Pancreas (tissue), 10 donors: Measurements from ENCODE around the gene CKB. TPM values are rescaled to one million over a fixed set of nuclear protein-coding genes. Genes with fewer than 3 reads are reported as not detected.

Source experiments
- ATAC-seq, 4 donors: fragments of 200-7000 bp; cut with Tn5 transposase; one replicate each; pipeline versions ENCODE4 v1.8.0 to v1.9.1; 2020; ENCODE audit warnings: mild to moderate bottlenecking in 4 of 4, moderate library complexity in 4 of 4
- DNase-seq, 6 donors: peaks; one replicate each; pipeline ENCODE4 v3.0.0-alpha.2; 2020
- FAIRE-seq: peaks from 2 replicates; lab custom pipeline; 2012; peaks lifted over from hg19 to GRCh38; lab: Jason Lieb, UNC
- H3K27ac ChIP-seq, 4 donors: fragments of 200-600 bp; sonication (generic); 1 replicate in 3 of 4; 2 replicates in 1 of 4; pipeline versions ENCODE4 v1.5.0 to v1.8.0; 2020
- H3K27me3 ChIP-seq, 4 donors: fragments of 200-600 bp; one replicate each; pipeline ENCODE4 v1.8.0; 2021
- H3K36me3 ChIP-seq, 3 donors: fragments of 200-600 bp; sonication (generic) in 1 of 3; one replicate each; pipeline versions ENCODE4 v1.5.0 to v1.8.0; 2020 to 2021
- H3K4me1 ChIP-seq, 3 donors: fragments of 200-600 bp; one replicate each; pipeline ENCODE4 v1.8.0; 2021
- H3K4me3 ChIP-seq, 4 donors: fragments of 200-600 bp; sonication (generic) in 2 of 4; one replicate each; pipeline versions ENCODE4 v1.5.0 to v1.8.0; 2020 to 2021
- H3K9me3 ChIP-seq, 4 donors: fragments of 200-600 bp; one replicate each; pipeline ENCODE4 v1.8.0; 2021
- WGBS, 2 donors: extraction: QIAGEN DNeasy Blood & Tissue Kit; methylation state at CpG; one replicate each; pipeline ENCODE4 v1.1.7; 2013; 5-methylcytosine and 5-hydroxymethylcytosine counted together
- intact Hi-C, 3 donors: fragments of 100-400 bp; cut with DNase I; formaldehyde crosslinking; loops; one replicate each; pipeline versions ENCODE4 v1.11.1 to v1.14.2; 2022
- polyA plus RNA-seq, 2 donors: library from polyadenylated mRNA; stranded (reverse); fragments of 200-250 nt; gene quantifications; one replicate each; pipeline ENCODE4 v1.2.3, GENCODE V29; 2013
- total RNA-seq, 6 donors: library from RNA; stranded (reverse); fragmentation: NEBNext Ultra II Directional in 4 of 6; extraction: Animal tissue kit (Norgen Biotek cat#: 25700) in 4 of 6; gene quantifications; one replicate each; pipeline versions ENCODE4 v1.2.1 to v1.2.4, GENCODE V29; 2021 to 2023
- TF ChIP-seq, protein P1 (sequence below), 4 donors: fragments of 200-600 bp; sonication (generic) in 3 of 4; IDR thresholded peaks; one replicate each; pipeline versions ENCODE4 v1.5.0 to v1.8.0; 2021; ENCODE audit warnings: antibody characterized with exemption in 4 of 4
- donor health status: healthy with polysubstance abuse.
- donor health status: DM: no; HTN: no; CAD: no; lungs with moderate emphysema.
- donor health status: DM: no; HTN: no; CAD: no.
- donor health status: control.
- donor health status: control.
- donor health status: Bipolar disorder and iron deficiency.
- donor health status: DM: yes; HTN: yes; CAD: no.
- donor health status: DM: no; HTN: no; CAD: no.
- donor health status: DM: no; HTN: no; CAD: no.
- donor health status: DM: yes; HTN: yes; CAD: no.

CKB gene
- total and polyA plus RNA-seq, 8 donors, result 17.8 to 264 (median 45.9) TPM

DNA sequence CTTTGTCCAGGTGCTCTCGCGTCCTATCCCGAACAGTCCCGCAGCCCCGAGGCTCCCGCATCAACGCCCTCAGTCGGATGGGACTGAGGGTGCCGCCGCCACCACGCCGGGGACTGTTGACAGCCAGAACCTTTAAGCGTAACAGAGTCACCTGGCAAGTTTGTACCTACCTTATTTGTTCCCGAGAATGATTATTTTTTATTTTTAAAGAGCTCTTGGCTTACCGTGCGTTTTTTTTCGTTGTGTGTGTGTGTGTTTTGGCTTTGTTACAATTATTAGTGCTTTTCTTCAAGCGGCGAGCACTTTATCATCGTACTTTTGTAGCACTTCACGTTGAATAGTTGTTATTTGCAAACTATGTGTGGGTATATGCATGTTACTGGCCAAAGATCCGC lies 40.6 kb upstream of the CKB start:
- intact Hi-C loops, result loop anchor here in 1 of 3 donors (10.0 kb wide), 1 partner anchor 352 kb away; no protein-coding TSS in a partner anchor
- no peak for FAIRE-seq
- no peak for DNase-seq
- Histone ChIP-seq H3K4me1 (peaks cover 10 to 36% (median 11%) of the 10 kb centered on the region in 3 donors), H3K36me3 (no peaks in the 10 kb centered on the region), H3K9me3 (no peaks in the 10 kb centered on the region), H3K4me3 (peak overlapping the region; percentile 73 to 100 (median 90)), H3K27me3 (no peaks in the 10 kb centered on the region), H3K27ac (peak overlapping the region; percentile 81 to 94 (median 92))
- ATAC-seq, result no peak
- TF ChIP-seq, protein P1, sequence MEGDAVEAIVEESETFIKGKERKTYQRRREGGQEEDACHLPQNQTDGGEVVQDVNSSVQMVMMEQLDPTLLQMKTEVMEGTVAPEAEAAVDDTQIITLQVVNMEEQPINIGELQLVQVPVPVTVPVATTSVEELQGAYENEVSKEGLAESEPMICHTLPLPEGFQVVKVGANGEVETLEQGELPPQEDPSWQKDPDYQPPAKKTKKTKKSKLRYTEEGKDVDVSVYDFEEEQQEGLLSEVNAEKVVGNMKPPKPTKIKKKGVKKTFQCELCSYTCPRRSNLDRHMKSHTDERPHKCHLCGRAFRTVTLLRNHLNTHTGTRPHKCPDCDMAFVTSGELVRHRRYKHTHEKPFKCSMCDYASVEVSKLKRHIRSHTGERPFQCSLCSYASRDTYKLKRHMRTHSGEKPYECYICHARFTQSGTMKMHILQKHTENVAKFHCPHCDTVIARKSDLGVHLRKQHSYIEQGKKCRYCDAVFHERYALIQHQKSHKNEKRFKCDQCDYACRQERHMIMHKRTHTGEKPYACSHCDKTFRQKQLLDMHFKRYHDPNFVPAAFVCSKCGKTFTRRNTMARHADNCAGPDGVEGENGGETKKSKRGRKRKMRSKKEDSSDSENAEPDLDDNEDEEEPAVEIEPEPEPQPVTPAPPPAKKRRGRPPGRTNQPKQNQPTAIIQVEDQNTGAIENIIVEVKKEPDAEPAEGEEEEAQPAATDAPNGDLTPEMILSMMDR (IDR thresholded peaks at IDR 0.05), result no peak
- 0% methylated on average over 20 to 22 of the region's 22 CpGs for WGBS, 2 donors

DNA sequence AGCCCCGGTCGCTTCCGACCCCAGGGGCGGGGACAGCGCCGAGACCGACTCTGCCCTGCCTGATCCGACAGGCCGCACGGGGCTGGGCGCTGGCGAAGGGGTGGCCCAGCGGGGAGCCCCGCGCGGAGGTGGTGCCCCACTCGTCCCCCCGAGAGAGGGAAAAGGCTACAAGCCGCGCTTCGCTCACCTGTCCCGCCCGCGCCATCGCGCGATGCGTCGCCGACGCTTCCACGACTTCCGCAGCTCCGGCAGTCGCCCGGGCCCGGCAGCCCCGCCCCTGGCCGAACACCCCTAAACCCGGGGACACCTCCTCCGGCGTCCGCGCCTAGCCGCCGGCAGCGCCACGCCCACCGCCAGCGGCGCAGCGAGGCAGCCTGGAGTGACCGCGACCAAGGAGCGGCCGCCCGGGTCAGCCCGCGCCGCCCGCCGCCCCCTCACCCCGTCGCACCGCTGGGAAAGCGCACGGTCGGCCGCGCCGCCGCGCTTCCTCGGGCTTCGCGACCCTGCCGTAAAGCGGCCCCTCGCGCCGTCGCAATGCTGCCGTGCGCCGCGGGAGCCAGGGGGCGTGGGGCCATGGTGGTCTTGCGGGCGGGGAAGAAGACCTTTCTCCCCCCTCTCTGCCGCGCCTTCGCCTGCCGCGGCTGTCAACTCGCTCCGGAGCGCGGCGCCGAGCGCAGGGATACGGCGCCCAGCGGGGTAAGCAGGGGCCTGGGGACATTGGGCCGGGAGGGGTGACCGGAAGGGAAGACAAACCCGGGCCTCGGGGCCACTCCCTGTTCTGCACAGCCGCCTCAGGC lies 40.0 kb upstream of the CKB start, which contains the start of the genes BAG5 and COA8:
Gene BAG5, minus strand, starts transcription at position 229 of the 797 bp plus-strand sequence. CDS start 1,493 bp downstream, outside the sequence.
Gene COA8, plus strand, starts transcription at position 532 of the 797 bp plus-strand sequence. Its CDS starts 42 bp downstream, at position 574.
- intact Hi-C loops, result loop anchor here in 1 of 3 donors (10.0 kb wide), 1 partner anchor 352 kb away; no protein-coding TSS in a partner anchor
- Histone ChIP-seq H3K27ac (peak within 1 kb of the TSS; percentile 81 to 94 (median 92)), H3K4me3 (peak within 1 kb of the TSS; percentile 73 to 100 (median 90)), H3K27me3 (no peaks in the 10 kb centered on the region), H3K4me1 (peaks cover 11 to 36% (median 12%) of the 10 kb centered on the region in 3 donors), H3K36me3 (no peaks in the 10 kb centered on the region), H3K9me3 (no peaks in the 10 kb centered on the region)
- WGBS, 2 donors, result 0 to 1% methylated on average over 74 to 109 of the region's 109 CpGs
- DNase-seq (peak; percentile 80 to 95 (median 85)), ATAC-seq (peak; percentile 87 to 91 (median 88)), FAIRE-seq (no peak)
- TF ChIP-seq, protein P1 (IDR thresholded peaks at IDR 0.05), result no peak

DNA sequence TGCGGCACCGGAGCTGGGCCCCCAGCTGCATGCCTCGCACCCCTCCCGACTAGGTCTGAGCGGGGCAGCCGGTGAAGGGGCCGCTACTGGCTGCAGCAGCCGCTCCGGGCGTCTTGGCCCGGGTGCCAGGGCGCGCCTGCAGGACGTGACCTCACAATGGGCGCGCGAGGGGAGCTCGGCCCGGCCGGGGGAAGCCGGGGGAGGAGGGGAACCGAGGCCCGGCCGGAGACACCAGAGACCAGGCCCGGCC lies 39.5 kb upstream of the CKB start:
- peaks cover 11 to 36% (median 17%) of the 10 kb centered on the region in 3 donors for H3K4me1 ChIP-seq
- WGBS, 2 donors, result 1% methylated on average over 20 to 25 of the region's 25 CpGs
- ATAC-seq, result no peak
- TF ChIP-seq, protein P1 (IDR thresholded peaks at IDR 0.05), result no peak
- peak overlapping the region; percentile 73 to 100 (median 90) for H3K4me3 ChIP-seq
- peak overlapping the region; percentile 81 to 94 (median 92) for H3K27ac ChIP-seq
- no peaks in the 10 kb centered on the region for H3K27me3 ChIP-seq
- H3K36me3 ChIP-seq, result no peaks in the 10 kb centered on the region
- H3K9me3 ChIP-seq, result no peaks in the 10 kb centered on the region
- no peak for DNase-seq
- intact Hi-C loops, result loop anchor here in 1 of 3 donors (10.0 kb wide), 1 partner anchor 353 kb away; no protein-coding TSS in a partner anchor
- FAIRE-seq, result no peak

DNA sequence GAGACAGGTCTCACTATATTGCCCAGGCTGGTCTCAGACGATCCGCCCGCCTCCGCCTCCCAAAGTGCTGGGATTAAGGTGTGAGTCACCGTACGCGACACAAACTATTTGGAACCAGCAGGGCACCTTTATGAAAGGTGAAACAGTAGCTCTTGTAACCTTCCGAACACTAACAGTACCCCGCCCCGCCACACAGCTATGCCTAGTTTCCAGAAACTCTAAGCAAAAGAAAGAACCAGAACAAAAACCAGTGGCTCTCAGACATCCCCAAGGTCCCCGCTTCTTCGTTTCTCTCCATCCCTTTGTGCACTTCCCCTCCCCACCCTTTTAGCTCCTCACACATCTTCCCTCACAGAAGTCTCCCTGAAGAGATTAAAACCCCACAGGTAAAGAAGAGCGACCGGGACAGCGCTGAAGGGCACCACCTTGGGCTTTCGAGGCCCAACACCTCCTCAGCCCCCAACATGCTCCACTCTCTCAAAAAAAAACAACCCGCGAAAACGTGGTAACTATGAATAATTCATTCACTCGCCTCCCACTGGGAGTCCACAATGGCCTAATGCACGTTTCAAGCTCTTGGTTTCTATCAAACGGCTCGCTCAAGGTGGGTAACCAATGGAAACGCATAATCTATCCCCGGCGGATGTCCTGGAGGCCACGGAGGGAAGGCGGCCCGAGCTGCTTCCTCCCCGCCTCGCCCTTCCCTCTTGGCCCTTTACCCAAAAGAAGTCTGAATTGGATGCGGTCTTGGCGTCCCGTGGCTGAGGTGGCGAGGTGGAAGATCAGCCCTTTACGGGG lies 39.0 kb upstream of the CKB start:
- TF ChIP-seq, protein P1 (IDR thresholded peaks at IDR 0.05), result no peak
- 4 to 6% methylated on average over 36 of the region's 36 CpGs for WGBS, 2 donors
- Histone ChIP-seq H3K4me3 (peak overlapping the region; percentile 73 to 100 (median 90)), H3K27me3 (no peaks in the 10 kb centered on the region), H3K4me1 (peaks cover 11 to 36% (median 17%) of the 10 kb centered on the region in 3 donors), H3K27ac (peak overlapping the region; percentile 81 to 94 (median 92)), H3K9me3 (no peaks in the 10 kb centered on the region), H3K36me3 (no peaks in the 10 kb centered on the region)
- peak; percentile 1 to 18 (median 10) for ATAC-seq
- DNase-seq, result peak in 1 of 6 donors; percentile 19
- intact Hi-C loops, result loop anchor here in 1 of 3 donors (10.0 kb wide), 1 partner anchor 353 kb away; no protein-coding TSS in a partner anchor
- no peak for FAIRE-seq
